Measurements from ENCODE around the gene HACE1.
"Not testable (repeated sequence)": the region's sequence is repeated elsewhere in the genome, so short reads cannot be mapped to it uniquely, and the experiment has no call there.

Gene HACE1

GRCh38 chr6:104859225-104860146, at the start of gene HACE1:
Gene HACE1, minus strand, starts transcription at chr6:104859919. Its CDS starts 277 bp downstream, at chr6:104859642.
- peak; percentile 89 for DNase-seq

- DNase-seq = no peak
These were observed 49.3 kb upstream of the HACE1 start for GRCh38 chr6:104908888-104909525.

- no peak for DNase-seq
These were observed 48.5 kb upstream of the HACE1 start for GRCh38 chr6:104908031-104908887.

- DNase-seq = not testable (repeated sequence)
These were observed 39.2 kb upstream of the HACE1 start for GRCh38 chr6:104898893-104899292.

GRCh38 chr6:104896914-104897313, 37.2 kb upstream of the HACE1 start:
- no peak for DNase-seq

GRCh38 chr6:104888066-104888465, 28.3 kb upstream of the HACE1 start:
- DNase-seq = no peak

GRCh38 chr6:104887350-104887749, 27.6 kb upstream of the HACE1 start:
- DNase-seq = no peak

- no peak for DNase-seq
These were observed 25.9 kb upstream of the HACE1 start for GRCh38 chr6:104885518-104886043.

- DNase-seq = no peak
These were observed 25.3 kb upstream of the HACE1 start for GRCh38 chr6:104884867-104885517.

- DNase-seq = no peak
These were observed 22.4 kb upstream of the HACE1 start for GRCh38 chr6:104881964-104882668.

GRCh38 chr6:104862456-104862855, 2.7 kb upstream of the HACE1 start:
- no peak for DNase-seq

GRCh38 chr6:104860221-104860620, 502 bp upstream of the HACE1 start:
- DNase-seq = no peak

GRCh38 chr6:104858642-104859041, 1.1 kb downstream of the HACE1 start:
- DNase-seq = no peak

GRCh38 chr6:104855507-104855906, 4.2 kb downstream of the HACE1 start:
- DNase-seq = no peak

GRCh38 chr6:104847721-104848120, 12.0 kb downstream of the HACE1 start:
- DNase-seq = not testable (repeated sequence)

GRCh38 chr6:104843229-104843628, 16.5 kb downstream of the HACE1 start:
- DNase-seq = no peak

GRCh38 chr6:104837158-104837557, 22.6 kb downstream of the HACE1 start:
- no peak for DNase-seq

GRCh38 chr6:104836479-104837020, 23.2 kb downstream of the HACE1 start:
- DNase-seq = not testable (repeated sequence)

GRCh38 chr6:104835782-104836181, 23.9 kb downstream of the HACE1 start:
- no peak for DNase-seq

- no peak for DNase-seq
These were observed 30.3 kb downstream of the HACE1 start for GRCh38 chr6:104829183-104829958.

GRCh38 chr6:104828478-104828877, 31.2 kb downstream of the HACE1 start:
- no peak for DNase-seq
